HFFc6 (cell line): ENCODE data around the gene SMYD3. TPM values are rescaled to one million over a fixed set of nuclear protein-coding genes. Genes with fewer than 3 reads are reported as not detected.
A peak's percentile ranks its signal among the peaks of the same experiment; 100 is the strongest.

ENCODE experiments used
- DNase-seq: peaks from one replicate; pipeline ENCODE4 v3.0.0-alpha.2; 2018
- H3K27ac Mint-ChIP-seq: 2 replicates; pipeline ENCODE4 v1.8.0; 2020; ENCODE audit warnings: mild to moderate bottlenecking, mixed read lengths
- H3K27me3 Mint-ChIP-seq: 2 replicates; pipeline ENCODE4 v1.8.0; 2021; ENCODE audit warnings: mild to moderate bottlenecking, moderate library complexity, mixed read lengths; ENCODE audit not compliant: insufficient read depth
- H3K36me3 Mint-ChIP-seq: 2 replicates; pipeline ENCODE4 v1.8.0; 2021; ENCODE audit warnings: low read depth, mixed read lengths
- H3K4me1 Mint-ChIP-seq: 2 replicates; pipeline ENCODE4 v1.8.0; 2020; ENCODE audit warnings: low read depth, mixed read lengths
- H3K4me3 Mint-ChIP-seq: 2 replicates; pipeline ENCODE4 v1.8.0; 2020; ENCODE audit warnings: mild to moderate bottlenecking, moderate library complexity, mixed read lengths
- H3K9me3 Mint-ChIP-seq: 2 replicates; pipeline ENCODE4 v1.8.0; 2020; ENCODE audit warnings: mild to moderate bottlenecking, mixed read lengths
- CTCF ChIP-seq: fragments of 200-600 bp; sonication (generic); IDR thresholded peaks from 2 replicates; pipeline ENCODE4 v1.5.0; 2021; ENCODE audit warnings: antibody characterized with exemption, mild to moderate bottlenecking
- total RNA-seq, 6 experiments: library from RNA; stranded (reverse); fragmentation: NEBNext Ultra II Directional; extraction: Animal tissue kit (Norgen Biotek cat#: 25700); gene quantifications; 2 replicates in 1 of 6; 3 replicates in 5 of 6; pipeline ENCODE4 v1.2.3, GENCODE V29; 2021

SMYD3 gene
- total RNA-seq, 6 experiments from 2014 or later = 28.4 to 37.9 (median 31.2) TPM

- H3K27ac Mint-ChIP-seq = peak overlapping the region; percentile 79
- peaks cover 60% of the 10 kb centered on the region for H3K4me1 Mint-ChIP-seq
- H3K9me3 Mint-ChIP-seq = no peaks in the 10 kb centered on the region
- H3K27me3 Mint-ChIP-seq = peaks cover 3% of the 10 kb centered on the region; the same call in 1 of the 2 replicates
- TF ChIP-seq CTCF = no peak
- H3K4me3 Mint-ChIP-seq = peak overlapping the region; percentile 31
- peaks cover 38% of the 10 kb centered on the region for H3K36me3 Mint-ChIP-seq
- DNase-seq = peak; percentile 95
Measured at GRCh38 chr1:245969283-245969682, 537.8 kb downstream of the SMYD3 start.

GRCh38 chr1:245968775-245969174 is 538.3 kb downstream of the SMYD3 start:
- Mint-ChIP-seq H3K36me3 (peaks cover 38% of the 10 kb centered on the region), H3K4me3 (0 out of 2 replicates have a peak overlapping the region, but pooled peaks have one; percentile 31), H3K4me1 (peaks cover 60% of the 10 kb centered on the region), H3K27me3 (peaks cover 3% of the 10 kb centered on the region; the same call in 1 of the 2 replicates), H3K9me3 (no peaks in the 10 kb centered on the region), H3K27ac (peak overlapping the region; percentile 79)
- TF ChIP-seq CTCF = no peak
- no peak for DNase-seq

GRCh38 chr1:245965398-245965797 is 541.7 kb downstream of the SMYD3 start:
- peaks cover 3% of the 10 kb centered on the region; the same call in 1 of the 2 replicates for H3K27me3 Mint-ChIP-seq
- no peak overlapping the region for H3K4me3 Mint-ChIP-seq
- H3K27ac Mint-ChIP-seq = no peak overlapping the region
- peaks cover 43% of the 10 kb centered on the region for H3K4me1 Mint-ChIP-seq
- peaks cover 17% of the 10 kb centered on the region for H3K36me3 Mint-ChIP-seq
- H3K9me3 Mint-ChIP-seq = no peaks in the 10 kb centered on the region
- TF ChIP-seq CTCF = no peak
- DNase-seq = no peak

GRCh38 chr1:245963649-245964048 is 543.4 kb downstream of the SMYD3 start:
- TF ChIP-seq CTCF = no peak
- H3K36me3 Mint-ChIP-seq = peaks cover 16% of the 10 kb centered on the region
- H3K4me1 Mint-ChIP-seq = peaks cover 25% of the 10 kb centered on the region
- no peak overlapping the region for H3K27ac Mint-ChIP-seq
- H3K9me3 Mint-ChIP-seq = no peaks in the 10 kb centered on the region
- DNase-seq = no peak
- H3K27me3 Mint-ChIP-seq = peaks cover 1% of the 10 kb centered on the region; the same call in 1 of the 2 replicates
- H3K4me3 Mint-ChIP-seq = no peak overlapping the region

- H3K36me3 Mint-ChIP-seq = peaks cover 8% of the 10 kb centered on the region
- no peak for TF ChIP-seq CTCF
- no peak for DNase-seq
- no peaks in the 10 kb centered on the region for H3K9me3 Mint-ChIP-seq
- no peak overlapping the region; the same call in 1 of the 2 replicates for H3K27ac Mint-ChIP-seq
- peaks cover 13% of the 10 kb centered on the region for H3K4me1 Mint-ChIP-seq
- no peak overlapping the region for H3K4me3 Mint-ChIP-seq
- H3K27me3 Mint-ChIP-seq = no peaks in the 10 kb centered on the region
Measured at GRCh38 chr1:245962453-245962852, 544.6 kb downstream of the SMYD3 start.

- Mint-ChIP-seq H3K36me3 (no peaks in the 10 kb centered on the region), H3K27ac (no peak overlapping the region), H3K9me3 (no peaks in the 10 kb centered on the region), H3K27me3 (no peaks in the 10 kb centered on the region), H3K4me3 (no peak overlapping the region), H3K4me1 (peaks cover 11% of the 10 kb centered on the region)
- DNase-seq = no peak
- no peak for TF ChIP-seq CTCF
Measured at GRCh38 chr1:245961137-245961540, 545.9 kb downstream of the SMYD3 start.
